ENCODE data around the gene NEB. TPM values are rescaled to one million over a fixed set of nuclear protein-coding genes. Genes with fewer than 3 reads are reported as not detected.

The NEB gene
- total and polyA plus RNA-seq, 10 donors: 0.96 to 6.2 (median 2.4) TPM

DNA sequence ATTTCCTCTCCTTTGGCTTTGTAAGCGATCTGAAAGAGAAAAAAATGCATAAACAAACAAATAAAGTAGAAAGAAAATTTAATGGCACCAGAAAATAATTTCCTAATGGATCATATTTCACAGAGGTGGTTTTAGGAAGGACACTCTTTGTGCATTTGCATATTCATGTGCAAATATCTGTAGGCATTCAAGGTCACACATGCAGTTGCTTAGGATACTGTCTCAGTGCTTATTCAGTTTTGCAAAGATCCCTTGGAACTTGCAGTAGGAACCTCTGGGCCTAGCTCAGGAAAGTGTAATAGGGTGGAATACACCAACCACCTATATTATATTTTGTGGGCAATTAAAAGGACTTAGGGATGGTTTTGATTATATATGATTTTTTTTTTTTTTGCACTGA lies 54.3 kb downstream of the NEB start:
- TF ChIP-seq POLR2AphosphoS5 (IDR thresholded peaks at IDR 0.05) (no peak), CTCF (IDR thresholded peaks at IDR 0.05 in 8 of 11, conservative IDR thresholded peaks at IDR 0.05 in 3 of 11) (no peak), POLR2A (IDR thresholded peaks at IDR 0.05) (no peak)
- Histone ChIP-seq H3K4me1 (no peaks in the 10 kb centered on the region), H3K27me3 (replicated peaks in 1 of 7) (no peaks in the 10 kb centered on the region), H3K9me3 (no peaks in the 10 kb centered on the region), H3K27ac (no peak overlapping the region), H3K36me3 (no peaks in the 10 kb centered on the region), H3K4me3 (no peak overlapping the region)
- intact Hi-C loops (cut with DNase I; ENCODE audit: low total_unique reads): no loop called here
- 85 to 96% (median 91%) methylated on average over 1 of the region's 1 CpG for WGBS, 5 donors
- no peak for DNase-seq

DNA sequence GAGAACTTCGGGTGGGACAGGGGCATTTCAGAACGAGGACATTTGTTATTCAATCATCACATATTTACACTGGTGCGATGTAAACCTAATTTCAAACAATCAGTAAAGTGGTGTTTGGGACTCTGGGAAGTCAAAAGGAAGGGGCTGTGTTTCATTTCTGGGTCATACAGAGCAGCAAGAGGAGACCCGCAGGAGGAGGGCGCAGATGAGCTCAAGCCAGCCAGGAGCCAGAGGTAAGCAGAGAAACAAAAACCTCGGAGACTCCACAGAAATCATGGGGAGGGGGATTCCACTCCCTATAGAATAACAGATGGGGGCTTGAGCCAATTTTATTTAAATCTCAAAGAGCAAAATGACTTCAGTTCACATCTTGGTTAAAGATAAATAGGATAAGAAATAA lies 55.4 kb downstream of the NEB start:
- Histone ChIP-seq H3K9me3 (no peaks in the 10 kb centered on the region), H3K36me3 (no peaks in the 10 kb centered on the region), H3K27ac (no peak overlapping the region), H3K27me3 (replicated peaks in 1 of 7) (no peaks in the 10 kb centered on the region), H3K4me3 (no peak overlapping the region), H3K4me1 (no peaks in the 10 kb centered on the region)
- 86 to 92% (median 89%) methylated on average over 6 of the region's 6 CpGs for WGBS, 5 donors
- TF ChIP-seq POLR2AphosphoS5 (IDR thresholded peaks at IDR 0.05) (no peak), CTCF (IDR thresholded peaks at IDR 0.05 in 8 of 11, conservative IDR thresholded peaks at IDR 0.05 in 3 of 11) (no peak), POLR2A (IDR thresholded peaks at IDR 0.05) (no peak)
- intact Hi-C loops (cut with DNase I; ENCODE audit: low total_unique reads): no loop called here
- no peak for DNase-seq

DNA sequence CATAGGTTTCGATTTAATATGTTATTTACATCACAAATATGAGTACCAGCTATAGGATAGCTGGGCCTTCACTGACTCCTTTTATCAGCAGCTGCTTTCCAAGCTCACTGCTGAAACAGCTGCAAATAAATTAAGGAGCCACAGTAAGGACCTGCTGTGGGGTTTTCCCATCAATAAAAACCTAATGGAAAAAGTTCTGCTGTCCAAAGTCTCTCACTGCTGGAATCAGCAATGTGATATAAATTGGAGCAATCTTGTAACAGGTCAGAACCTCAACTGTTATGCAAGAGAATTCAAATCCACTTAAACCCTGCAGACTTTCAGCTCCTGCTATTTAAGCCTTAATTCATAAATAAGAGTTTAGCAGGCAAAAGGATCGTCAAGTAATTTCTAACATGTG lies 61.3 kb downstream of the NEB start:
- TF ChIP-seq CTCF (IDR thresholded peaks at IDR 0.05 in 8 of 11, conservative IDR thresholded peaks at IDR 0.05 in 3 of 11) (no peak), POLR2A (IDR thresholded peaks at IDR 0.05) (no peak), POLR2AphosphoS5 (IDR thresholded peaks at IDR 0.05) (no peak)
- intact Hi-C loops (cut with DNase I; ENCODE audit: low total_unique reads): no loop called here
- H3K36me3 ChIP-seq: no peaks in the 10 kb centered on the region
- WGBS, 5 donors: 65 to 78% (median 74%) methylated on average over 2 of the region's 2 CpGs
- no peaks in the 10 kb centered on the region for H3K27me3 ChIP-seq (replicated peaks in 1 of 7)
- no peak for DNase-seq
- no peak overlapping the region for H3K27ac ChIP-seq
- H3K4me3 ChIP-seq: no peak overlapping the region
- no peaks in the 10 kb centered on the region for H3K4me1 ChIP-seq
- H3K9me3 ChIP-seq: no peaks in the 10 kb centered on the region

- Histone ChIP-seq H3K27me3 (replicated peaks in 1 of 7) (no peaks in the 10 kb centered on the region), H3K36me3 (no peaks in the 10 kb centered on the region), H3K9me3 (no peaks in the 10 kb centered on the region), H3K27ac (no peak overlapping the region), H3K4me3 (no peak overlapping the region), H3K4me1 (no peaks in the 10 kb centered on the region)
- TF ChIP-seq POLR2AphosphoS5 (IDR thresholded peaks at IDR 0.05): no peak
- no peak for TF ChIP-seq POLR2A (IDR thresholded peaks at IDR 0.05)
- TF ChIP-seq CTCF (IDR thresholded peaks at IDR 0.05 in 8 of 11, conservative IDR thresholded peaks at IDR 0.05 in 3 of 11): no peak
- intact Hi-C loops (cut with DNase I; ENCODE audit: low total_unique reads): no loop called here
- 88 to 96% (median 93%) methylated on average over 5 of the region's 5 CpGs for WGBS, 5 donors
- DNase-seq: no peak
Measured at GRCh38 chr2:151672277-151672676, 62.0 kb downstream of the NEB start.

Measured in spleen (tissue), 11 donors.